ENCODE results near the gene KRT28. TPM values are rescaled to one million over a fixed set of nuclear protein-coding genes. Genes with fewer than 3 reads are reported as not detected.

KRT28 gene
- polyA plus RNA-seq, 1 donor (not counting 4 experiments of a cell fraction or from before 2014, with no cell fraction given): not detected

DNA sequence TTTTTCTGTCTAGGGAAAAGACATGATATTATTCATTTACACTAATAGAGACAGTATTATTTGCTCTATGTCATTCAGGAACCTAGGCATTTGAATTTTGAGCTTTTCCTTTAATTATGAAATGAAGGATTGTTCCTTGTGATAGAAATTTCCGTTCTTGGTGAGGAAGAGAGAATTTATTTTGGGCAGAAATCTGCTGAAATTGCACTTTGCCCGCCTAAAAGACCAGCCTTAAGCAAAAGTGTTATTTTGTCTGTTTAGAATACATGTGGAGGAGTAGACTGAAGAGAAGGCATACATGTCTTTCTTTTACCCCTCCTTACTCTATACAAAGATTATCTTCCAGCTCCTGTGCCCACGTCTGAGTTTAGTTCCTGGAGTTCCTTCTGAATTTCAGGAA, 39.4 kb upstream of the KRT28 start:
- Histone ChIP-seq H3K4me1 (ENCODE audit: control insufficient read depth, extremely low read depth, insufficient read depth, low read length) (no peaks in the 10 kb centered on the region), H3K27me3 (ENCODE audit: control insufficient read depth, extremely low read depth, insufficient read depth, low read length) (no peaks in the 10 kb centered on the region), H3K36me3 (ENCODE audit: control insufficient read depth in 2 of 2, extremely low read depth in 1 of 2, insufficient read depth in 2 of 2, low read length in 2 of 2) (peaks cover 0 to 7% of the 10 kb centered on the region in 2 experiments), H3K9me3 (ENCODE audit: control insufficient read depth, low read depth, low read length) (no peaks in the 10 kb centered on the region), H3K4me3 (ENCODE audit: control insufficient read depth in 2 of 3, extremely low read depth in 1 of 3, insufficient read depth in 2 of 3, low read depth in 1 of 3, low read length in 3 of 3) (no peak overlapping the region), H3K4me2 (ENCODE audit: control insufficient read depth, extremely low read depth, insufficient read depth, low read depth, low read length) (no peak overlapping the region), H4K20me1 (ENCODE audit: control insufficient read depth, extremely low read depth, insufficient read depth, low read length) (no peaks in the 10 kb centered on the region), H3K9ac (ENCODE audit: control insufficient read depth, extremely low read depth, insufficient read depth, low read length) (no peak overlapping the region), H3K79me2 (ENCODE audit: control insufficient read depth, insufficient read depth, low read length) (no peaks in the 10 kb centered on the region), H3K27ac (ENCODE audit: control insufficient read depth, insufficient read depth, low read length) (no peak overlapping the region), H2AFZ (ENCODE audit: control insufficient read depth, low read length) (no peak overlapping the region), H3K9me1 (ENCODE audit: control insufficient read depth, extremely low read depth, insufficient read depth, low read length) (no peaks in the 10 kb centered on the region)
- FAIRE-seq (no peak), DNase-seq (ENCODE audit: low read depth, low spot score) (no peak)
- TF ChIP-seq, protein P1, sequence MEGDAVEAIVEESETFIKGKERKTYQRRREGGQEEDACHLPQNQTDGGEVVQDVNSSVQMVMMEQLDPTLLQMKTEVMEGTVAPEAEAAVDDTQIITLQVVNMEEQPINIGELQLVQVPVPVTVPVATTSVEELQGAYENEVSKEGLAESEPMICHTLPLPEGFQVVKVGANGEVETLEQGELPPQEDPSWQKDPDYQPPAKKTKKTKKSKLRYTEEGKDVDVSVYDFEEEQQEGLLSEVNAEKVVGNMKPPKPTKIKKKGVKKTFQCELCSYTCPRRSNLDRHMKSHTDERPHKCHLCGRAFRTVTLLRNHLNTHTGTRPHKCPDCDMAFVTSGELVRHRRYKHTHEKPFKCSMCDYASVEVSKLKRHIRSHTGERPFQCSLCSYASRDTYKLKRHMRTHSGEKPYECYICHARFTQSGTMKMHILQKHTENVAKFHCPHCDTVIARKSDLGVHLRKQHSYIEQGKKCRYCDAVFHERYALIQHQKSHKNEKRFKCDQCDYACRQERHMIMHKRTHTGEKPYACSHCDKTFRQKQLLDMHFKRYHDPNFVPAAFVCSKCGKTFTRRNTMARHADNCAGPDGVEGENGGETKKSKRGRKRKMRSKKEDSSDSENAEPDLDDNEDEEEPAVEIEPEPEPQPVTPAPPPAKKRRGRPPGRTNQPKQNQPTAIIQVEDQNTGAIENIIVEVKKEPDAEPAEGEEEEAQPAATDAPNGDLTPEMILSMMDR (optimal IDR thresholded peaks at IDR 0.05 in 1 of 3, IDR thresholded peaks at IDR 0.05 in 1 of 3, conservative IDR thresholded peaks at IDR 0.05 in 1 of 3; ENCODE audit: extremely low read depth in 1 of 3, insufficient read depth in 2 of 3, low read length in 3 of 3): no peak
- no peak for TF ChIP-seq EZH2 (IDR thresholded peaks at IDR 0.05; ENCODE audit: low read length)
- dilution Hi-C loops (cut with MboI; ENCODE audit: extremely low pct_ligation_motif_present, low sequenced_read_pairs): no loop called here

DNA sequence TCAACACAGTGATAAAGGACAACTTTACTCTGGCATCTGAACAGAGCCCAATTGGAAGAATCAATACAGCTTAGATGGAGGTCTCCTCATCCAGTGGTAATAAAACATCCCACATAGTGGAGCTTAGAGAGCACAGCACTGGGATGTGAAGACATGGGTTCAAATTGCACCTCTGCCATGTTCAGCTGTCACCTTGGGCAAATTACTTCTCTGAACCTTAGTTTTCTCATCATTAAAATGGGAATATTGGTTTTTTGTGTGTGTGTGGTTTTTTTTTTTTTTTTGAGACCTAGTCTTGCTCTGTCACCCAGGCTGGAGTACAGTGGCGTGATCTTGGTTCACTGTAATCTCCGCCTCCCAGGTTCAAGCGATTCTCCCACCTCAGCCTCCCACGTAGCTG, 36.3 kb upstream of the KRT28 start:
- H3K9me1 ChIP-seq (ENCODE audit: control insufficient read depth, extremely low read depth, insufficient read depth, low read length): no peaks in the 10 kb centered on the region
- H3K4me3 ChIP-seq (ENCODE audit: control insufficient read depth in 2 of 3, extremely low read depth in 1 of 3, insufficient read depth in 2 of 3, low read depth in 1 of 3, low read length in 3 of 3): no peak overlapping the region
- no peak for TF ChIP-seq EZH2 (IDR thresholded peaks at IDR 0.05; ENCODE audit: low read length)
- TF ChIP-seq, protein P1 (optimal IDR thresholded peaks at IDR 0.05 in 1 of 3, IDR thresholded peaks at IDR 0.05 in 1 of 3, conservative IDR thresholded peaks at IDR 0.05 in 1 of 3; ENCODE audit: extremely low read depth in 1 of 3, insufficient read depth in 2 of 3, low read length in 3 of 3): no peak
- no peaks in the 10 kb centered on the region for H4K20me1 ChIP-seq (ENCODE audit: control insufficient read depth, extremely low read depth, insufficient read depth, low read length)
- FAIRE-seq (no peak), DNase-seq (ENCODE audit: low read depth, low spot score) (no peak)
- no peak overlapping the region for H2AFZ ChIP-seq (ENCODE audit: control insufficient read depth, low read length)
- no peaks in the 10 kb centered on the region for H3K4me1 ChIP-seq (ENCODE audit: control insufficient read depth, extremely low read depth, insufficient read depth, low read length)
- no peak overlapping the region for H3K9ac ChIP-seq (ENCODE audit: control insufficient read depth, extremely low read depth, insufficient read depth, low read length)
- H3K9me3 ChIP-seq (ENCODE audit: control insufficient read depth, low read depth, low read length): no peaks in the 10 kb centered on the region
- H3K27me3 ChIP-seq (ENCODE audit: control insufficient read depth, extremely low read depth, insufficient read depth, low read length): no peaks in the 10 kb centered on the region
- dilution Hi-C loops (cut with MboI; ENCODE audit: extremely low pct_ligation_motif_present, low sequenced_read_pairs): no loop called here
- H3K27ac ChIP-seq (ENCODE audit: control insufficient read depth, insufficient read depth, low read length): no peak overlapping the region
- H3K79me2 ChIP-seq (ENCODE audit: control insufficient read depth, insufficient read depth, low read length): no peaks in the 10 kb centered on the region
- no peak overlapping the region for H3K4me2 ChIP-seq (ENCODE audit: control insufficient read depth, extremely low read depth, insufficient read depth, low read depth, low read length)
- peaks cover 2 to 9% of the 10 kb centered on the region in 2 experiments for H3K36me3 ChIP-seq (ENCODE audit: control insufficient read depth in 2 of 2, extremely low read depth in 1 of 2, insufficient read depth in 2 of 2, low read length in 2 of 2)

Data from keratinocyte (primary cell).